GM23248 (cell line): ENCODE measurements around the gene TMEM95.

Experiments used
- EZH2 ChIP-seq: fragments of 200-600 bp; sonication (generic); IDR thresholded peaks from 2 replicates; pipeline ENCODE4 v1.6.1; 2018; ENCODE audit warnings: antibody characterized with exemption, mild to moderate bottlenecking; ENCODE audit not compliant: insufficient read depth, poor library complexity, severe bottlenecking
- EZH2phosphoT487 ChIP-seq: fragments of 200-600 bp; sonication (generic); IDR thresholded peaks from 2 replicates; pipeline ENCODE4 v1.6.1; 2018; ENCODE audit warnings: antibody characterized with exemption, moderate library complexity, mild to moderate bottlenecking, low read depth; ENCODE audit not compliant: insufficient read depth

GRCh38 chr17:7326186-7326585 is 28.8 kb upstream of the TMEM95 start:
- TF ChIP-seq EZH2phosphoT487 = no peak
- no peak for TF ChIP-seq EZH2
